Activated CD4-positive, alpha-beta T cell treated with anti-CD3 and anti-CD28 coated beads, Interleukin-2, Interleukin-6, amounts not matched to agents 100 ng/mL and 50 ng/mL, durations not matched to agents 16 hours and 8 hours (primary cell): ENCODE results near the gene ZGRF1.
"Not testable (repeated sequence)": the region's sequence is repeated elsewhere in the genome, so short reads cannot be mapped to it uniquely, and the experiment has no call there.

ENCODE experiments used
- DNase-seq: peaks from one replicate; pipeline ENCODE4 v3.0.0-alpha.2; 2020

ZGRF1 gene

GRCh38 chr4:112636688-112637551, at the start of gene ZGRF1, which contains the start of gene LARP7:
Gene ZGRF1 (minus strand): TSS chr4:112636909. CDS start chr4:112633176, 3,733 bp downstream.
Gene LARP7 (plus strand): TSS chr4:112637143. CDS start chr4:112644670, 7,527 bp downstream.
- DNase-seq: peak; percentile 99

GRCh38 chr4:112680996-112681395, 44.3 kb upstream of the ZGRF1 start:
- no peak for DNase-seq

GRCh38 chr4:112677519-112678091, 40.9 kb upstream of the ZGRF1 start:
- DNase-seq: no peak

GRCh38 chr4:112674376-112674775, 37.7 kb upstream of the ZGRF1 start:
- no peak for DNase-seq

- no peak for DNase-seq
Observed at GRCh38 chr4:112673686-112674085, 37.0 kb upstream of the ZGRF1 start.

GRCh38 chr4:112673076-112673475, 36.4 kb upstream of the ZGRF1 start:
- no peak for DNase-seq

- DNase-seq: no peak
Observed at GRCh38 chr4:112668131-112668530, 31.4 kb upstream of the ZGRF1 start.

- no peak for DNase-seq
Observed at GRCh38 chr4:112664611-112665010, 27.9 kb upstream of the ZGRF1 start.

- not testable (repeated sequence) for DNase-seq
Observed at GRCh38 chr4:112656115-112656514, 19.4 kb upstream of the ZGRF1 start.

- DNase-seq: no peak
Observed at GRCh38 chr4:112655270-112655669, 18.6 kb upstream of the ZGRF1 start.

GRCh38 chr4:112652216-112652615, 15.5 kb upstream of the ZGRF1 start:
- DNase-seq: no peak

GRCh38 chr4:112651641-112652040, 14.9 kb upstream of the ZGRF1 start:
- DNase-seq: no peak

- DNase-seq: no peak
Observed at GRCh38 chr4:112650332-112650731, 13.6 kb upstream of the ZGRF1 start.

- DNase-seq: no peak
Observed at GRCh38 chr4:112649055-112649408, 12.3 kb upstream of the ZGRF1 start.

- no peak for DNase-seq
Observed at GRCh38 chr4:112648263-112649054, 11.8 kb upstream of the ZGRF1 start.

GRCh38 chr4:112647785-112648184, 11.1 kb upstream of the ZGRF1 start:
- DNase-seq: no peak

- DNase-seq: no peak
Observed at GRCh38 chr4:112646632-112647537, 10.2 kb upstream of the ZGRF1 start.

GRCh38 chr4:112645541-112646329, 9.0 kb upstream of the ZGRF1 start:
- DNase-seq: no peak

GRCh38 chr4:112644595-112645535, 8.2 kb upstream of the ZGRF1 start:
- DNase-seq: not testable (repeated sequence)

- no peak for DNase-seq
Observed at GRCh38 chr4:112642526-112642925, 5.8 kb upstream of the ZGRF1 start.

- DNase-seq: no peak
Observed at GRCh38 chr4:112637552-112637866, 800 bp upstream of the ZGRF1 start.
